ENCODE results near the gene PHC2.

GRCh38 chr1:33349778-33350610, 80.9 kb downstream of the PHC2 start:
- no peak for TF ChIP-seq GLIS3 (CRISPR knock-in tag; IDR thresholded peaks at IDR 0.05)
- TF ChIP-seq ZC3H10 (CRISPR knock-in tag; IDR thresholded peaks at IDR 0.05) = no peak
- no peak for TF ChIP-seq ZNF565 (CRISPR knock-in tag; conservative IDR thresholded peaks at IDR 0.05; ENCODE audit: low read depth)
- TF ChIP-seq CREB5 (CRISPR knock-in tag; IDR thresholded peaks at IDR 0.05; ENCODE audit: low read depth) = no peak
